Measurements from ENCODE around the gene KASH5.
A peak's percentile ranks its signal among the peaks of the same experiment; 100 is the strongest.
"Not testable (repeated sequence)": the region's sequence is repeated elsewhere in the genome, so short reads cannot be mapped to it uniquely, and the experiment has no call there.

Gene KASH5

DNA sequence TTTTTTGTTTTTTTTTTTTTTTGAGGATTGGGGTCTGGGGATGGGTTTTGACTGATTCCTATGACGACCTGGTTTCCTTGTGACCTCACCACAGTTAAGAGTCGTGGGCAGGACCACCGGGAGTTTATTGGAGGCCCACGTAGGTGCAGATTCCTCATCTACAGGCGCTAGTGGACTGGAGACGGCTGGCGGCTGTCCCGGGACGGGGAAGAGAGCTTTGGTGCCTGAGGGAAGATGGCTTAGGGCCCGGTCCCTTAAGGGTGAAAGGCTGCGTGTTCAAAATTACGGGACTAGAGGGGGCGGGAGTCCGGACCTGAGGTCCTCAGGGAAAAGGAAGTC, 25.2 kb upstream of the KASH5 start:
- TF ChIP-seq, protein P1, sequence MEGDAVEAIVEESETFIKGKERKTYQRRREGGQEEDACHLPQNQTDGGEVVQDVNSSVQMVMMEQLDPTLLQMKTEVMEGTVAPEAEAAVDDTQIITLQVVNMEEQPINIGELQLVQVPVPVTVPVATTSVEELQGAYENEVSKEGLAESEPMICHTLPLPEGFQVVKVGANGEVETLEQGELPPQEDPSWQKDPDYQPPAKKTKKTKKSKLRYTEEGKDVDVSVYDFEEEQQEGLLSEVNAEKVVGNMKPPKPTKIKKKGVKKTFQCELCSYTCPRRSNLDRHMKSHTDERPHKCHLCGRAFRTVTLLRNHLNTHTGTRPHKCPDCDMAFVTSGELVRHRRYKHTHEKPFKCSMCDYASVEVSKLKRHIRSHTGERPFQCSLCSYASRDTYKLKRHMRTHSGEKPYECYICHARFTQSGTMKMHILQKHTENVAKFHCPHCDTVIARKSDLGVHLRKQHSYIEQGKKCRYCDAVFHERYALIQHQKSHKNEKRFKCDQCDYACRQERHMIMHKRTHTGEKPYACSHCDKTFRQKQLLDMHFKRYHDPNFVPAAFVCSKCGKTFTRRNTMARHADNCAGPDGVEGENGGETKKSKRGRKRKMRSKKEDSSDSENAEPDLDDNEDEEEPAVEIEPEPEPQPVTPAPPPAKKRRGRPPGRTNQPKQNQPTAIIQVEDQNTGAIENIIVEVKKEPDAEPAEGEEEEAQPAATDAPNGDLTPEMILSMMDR (IDR thresholded peaks at IDR 0.05; ENCODE audit: control insufficient read depth, extremely low read depth, insufficient read depth), result no peak
- H3K4me3 ChIP-seq (ENCODE audit: low read depth, low read length), result peak overlapping the region; percentile 90
- no peak for DNase-seq (ENCODE audit: low read depth)

- TF ChIP-seq, protein P1 (IDR thresholded peaks at IDR 0.05; ENCODE audit: control insufficient read depth, extremely low read depth, insufficient read depth), result no peak
- peak; percentile 96 for DNase-seq (ENCODE audit: low read depth)
- H3K4me3 ChIP-seq (ENCODE audit: low read depth, low read length), result peak within 1 kb of the TSS; percentile 90
These were observed 24.6 kb upstream of the KASH5 start, which contains the start of gene DKKL1 for GRCh38 chr19:49363268-49364082. DKKL1 (plus strand) TSS chr19:49363877; CDS start chr19:49363999, 122 bp downstream.

GRCh38 chr19:49364083-49364737, 23.8 kb upstream of the KASH5 start:
- H3K4me3 ChIP-seq (ENCODE audit: low read depth, low read length), result peak overlapping the region; percentile 25; the same call in 1 of the 2 replicates
- TF ChIP-seq, protein P1 (IDR thresholded peaks at IDR 0.05; ENCODE audit: control insufficient read depth, extremely low read depth, insufficient read depth), result no peak
- no peak for DNase-seq (ENCODE audit: low read depth)

GRCh38 chr19:49366110-49366509, 21.9 kb upstream of the KASH5 start:
- no peak overlapping the region for H3K4me3 ChIP-seq (ENCODE audit: low read depth, low read length)
- no peak for DNase-seq (ENCODE audit: low read depth)
- TF ChIP-seq, protein P1 (IDR thresholded peaks at IDR 0.05; ENCODE audit: control insufficient read depth, extremely low read depth, insufficient read depth), result no peak

DNA sequence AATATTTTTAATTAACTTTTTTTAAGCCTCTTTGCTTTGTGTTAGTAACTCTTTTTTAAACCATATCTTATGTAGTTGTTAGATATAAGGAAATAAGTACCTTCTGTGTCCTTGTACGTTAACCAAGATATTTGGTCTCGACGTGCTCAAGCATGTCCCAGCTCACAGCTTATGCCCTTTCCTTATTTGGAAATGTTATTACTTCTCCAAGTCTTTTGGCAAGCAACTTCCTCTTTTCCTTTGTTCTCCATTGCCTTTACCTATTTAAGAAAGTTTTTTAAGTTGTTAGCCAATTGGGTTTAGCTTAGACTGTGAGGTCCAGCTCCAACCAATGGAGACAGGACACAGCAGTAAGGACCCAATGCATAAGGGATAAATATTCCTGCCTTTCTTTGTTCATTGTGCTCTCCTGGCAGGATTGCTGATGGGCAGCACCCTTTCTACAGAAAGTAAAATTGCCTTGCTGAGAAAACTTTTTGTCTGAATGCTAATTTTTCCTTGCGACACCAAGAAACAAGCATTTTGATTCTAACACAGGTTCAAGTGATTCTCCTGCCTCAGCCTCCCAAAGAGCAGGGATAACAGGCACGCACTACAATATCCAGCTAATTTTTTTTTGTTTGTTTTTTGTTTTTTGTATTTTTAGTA, 19.2 kb upstream of the KASH5 start:
- TF ChIP-seq, protein P1 (IDR thresholded peaks at IDR 0.05; ENCODE audit: control insufficient read depth, extremely low read depth, insufficient read depth), result no peak
- no peak for DNase-seq (ENCODE audit: low read depth)
- no peak overlapping the region for H3K4me3 ChIP-seq (ENCODE audit: low read depth, low read length)

- DNase-seq (ENCODE audit: low read depth), result no peak
- TF ChIP-seq, protein P1 (IDR thresholded peaks at IDR 0.05; ENCODE audit: control insufficient read depth, extremely low read depth, insufficient read depth), result no peak
- no peak overlapping the region for H3K4me3 ChIP-seq (ENCODE audit: low read depth, low read length)
These were observed 16.9 kb upstream of the KASH5 start for GRCh38 chr19:49371184-49371583.

- not testable (repeated sequence) for DNase-seq (ENCODE audit: low read depth); H3K4me3 ChIP-seq (ENCODE audit: low read depth, low read length)
These were observed 14.9 kb upstream of the KASH5 start for GRCh38 chr19:49373174-49373573.
